HG02798 (cell line): ENCODE data around the gene TCFL5.

Experiments used
- ATAC-seq: cut with Tn5 transposase; IDR thresholded peaks from one replicate; pipeline ENCODE4 v1.9.1; 2021; ENCODE audit warnings: mild to moderate bottlenecking; ENCODE audit not compliant: unreplicated experiment, poor library complexity

Gene TCFL5

GRCh38 chr20:62838128-62838891, 23.3 kb downstream of the TCFL5 start:
- peak; percentile 68 for ATAC-seq

GRCh38 chr20:62837790-62838127, 23.9 kb downstream of the TCFL5 start:
- ATAC-seq, result no peak

GRCh38 chr20:62836967-62837490, 24.6 kb downstream of the TCFL5 start:
- ATAC-seq, result no peak

GRCh38 chr20:62835931-62836861, 25.4 kb downstream of the TCFL5 start:
- ATAC-seq, result no peak

GRCh38 chr20:62834967-62835730, 26.5 kb downstream of the TCFL5 start:
- ATAC-seq, result no peak

- no peak for ATAC-seq
These were observed 28.7 kb downstream of the TCFL5 start for GRCh38 chr20:62832951-62833391.

GRCh38 chr20:62832212-62832922, 29.3 kb downstream of the TCFL5 start:
- no peak for ATAC-seq

GRCh38 chr20:62831854-62832211, 29.8 kb downstream of the TCFL5 start:
- ATAC-seq, result no peak

- ATAC-seq, result no peak
These were observed 30.2 kb downstream of the TCFL5 start for GRCh38 chr20:62831361-62831788.

- ATAC-seq, result no peak
These were observed 30.8 kb downstream of the TCFL5 start for GRCh38 chr20:62830821-62831220.

- ATAC-seq, result no peak
These were observed 31.4 kb downstream of the TCFL5 start for GRCh38 chr20:62830251-62830650.

GRCh38 chr20:62829231-62830230, 32.1 kb downstream of the TCFL5 start:
- ATAC-seq, result no peak

GRCh38 chr20:62828511-62829230, 33.0 kb downstream of the TCFL5 start:
- no peak for ATAC-seq

- ATAC-seq, result no peak
These were observed 33.6 kb downstream of the TCFL5 start for GRCh38 chr20:62828051-62828450.

- no peak for ATAC-seq
These were observed 34.1 kb downstream of the TCFL5 start for GRCh38 chr20:62827311-62828038.

- no peak for ATAC-seq
These were observed 34.8 kb downstream of the TCFL5 start for GRCh38 chr20:62826646-62827310.
